SK-N-SH (cell line): ENCODE measurements around the gene WBP1.
A peak's percentile ranks its signal among the peaks of the same experiment; 100 is the strongest.

Experiments
- CHD2 ChIP-seq: fragments of 150-350 bp; IDR thresholded peaks from 2 replicates; pipeline ENCODE4 v1.6.1; 2018; ENCODE audit warnings: low read length; ENCODE audit not compliant: partially characterized antibody
- CTCF ChIP-seq: fragments of 200-600 bp; sonication (generic); IDR thresholded peaks from 2 replicates; pipeline ENCODE4 v1.6.1; 2017; ENCODE audit warnings: antibody characterized with exemption, mild to moderate bottlenecking, moderate library complexity
- EP300 ChIP-seq, 2 experiments: IDR thresholded peaks; 2 replicates each; pipeline versions ENCODE4 v1.4.0 to v1.6.1; 2012; ENCODE audit warnings: borderline replicate concordance in 1 of 2, low read depth in 1 of 2, low read length in 1 of 2
- FOXJ3 ChIP-seq: sonication (generic); formaldehyde crosslinking; IDR thresholded peaks from 2 replicates; pipeline ENCODE4 v1.5.1; 2020; ENCODE audit warnings: mild to moderate bottlenecking, missing genetic modification reagents
- POLR2AphosphoS5 ChIP-seq: IDR thresholded peaks from 2 replicates; pipeline ENCODE4 v1.6.1; 2012; ENCODE audit warnings: low read depth, low read length
- RCOR1 ChIP-seq: fragments of 150-350 bp; IDR thresholded peaks from 2 replicates; pipeline ENCODE4 v1.6.1; 2017; ENCODE audit warnings: antibody characterized with exemption, low read length
- SIN3A ChIP-seq: IDR thresholded peaks from 2 replicates; pipeline ENCODE4 v1.6.1; 2012; ENCODE audit warnings: low read depth, mild to moderate bottlenecking, low read length, moderate library complexity, borderline replicate concordance

- TF ChIP-seq EP300 (IDR thresholded peaks at IDR 0.05; ENCODE audit: borderline replicate concordance in 1 of 2, low read depth in 1 of 2, low read length in 1 of 2) = no peak
- no peak for TF ChIP-seq RCOR1
- TF ChIP-seq CHD2 = no peak
- TF ChIP-seq CTCF = no peak
- no peak for TF ChIP-seq FOXJ3 (CRISPR knock-in tag)
- 0 out of 2 replicates have a peak, but pooled peaks have one; percentile 18 for TF ChIP-seq POLR2AphosphoS5
- no peak for TF ChIP-seq SIN3A
Observed at GRCh38 chr2:74497777-74498499, 39.7 kb downstream of the WBP1 start.
